Measurements from ENCODE around the gene SLC7A1. TPM values are rescaled to one million over a fixed set of nuclear protein-coding genes. Genes with fewer than 3 reads are reported as not detected.

The SLC7A1 gene
- total and polyA plus RNA-seq, 2 experiments from 2014 or later = 10.1 to 16.2 TPM

DNA sequence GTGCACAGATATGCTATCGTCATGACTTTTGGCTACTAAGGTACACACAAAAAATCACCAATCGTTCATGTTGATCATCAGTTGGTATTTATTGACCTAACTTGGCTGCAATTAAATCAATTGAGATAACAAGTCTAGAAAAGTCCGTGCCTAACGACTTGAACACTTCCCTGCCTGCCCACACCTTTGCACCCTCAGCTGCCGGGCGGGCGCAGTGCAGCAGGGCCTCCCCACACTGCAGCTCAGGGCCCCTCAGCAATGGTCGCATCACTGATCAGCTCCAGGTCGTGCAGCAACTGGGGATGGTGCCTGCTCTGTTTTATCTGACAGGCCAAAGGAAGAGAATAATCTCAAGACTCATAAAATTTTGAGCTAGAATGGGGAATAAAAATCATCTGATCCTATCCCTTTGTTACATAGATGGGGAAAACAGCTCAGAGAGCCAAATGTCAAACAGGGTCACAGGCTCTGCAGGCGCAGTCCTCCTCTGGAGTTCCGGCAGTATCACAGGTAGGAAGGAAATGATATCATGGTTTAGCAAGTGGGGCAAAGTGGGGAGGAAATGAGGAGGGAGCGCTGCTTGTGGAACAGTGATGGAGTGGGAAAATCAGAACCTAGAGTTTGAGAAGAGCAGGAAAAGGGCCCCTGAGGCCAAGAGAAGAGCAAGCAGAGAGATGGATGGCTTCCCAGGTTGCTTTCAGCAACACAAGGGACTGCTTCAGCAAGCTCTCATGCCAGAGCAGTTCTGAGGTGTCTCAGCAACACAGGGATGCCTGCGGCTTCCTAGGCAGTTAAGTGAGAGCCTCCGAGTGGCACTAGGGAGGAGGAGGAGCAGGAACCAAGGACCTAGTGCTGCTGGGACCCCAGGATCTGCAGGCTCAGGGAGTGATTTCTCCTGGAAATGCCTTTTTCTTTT, 57.5 kb downstream of the SLC7A1 start:
- Histone ChIP-seq H2AFZ (no peak overlapping the region), H4K20me1 (ENCODE audit: insufficient read depth, poor library complexity, severe bottlenecking) (no peaks in the 10 kb centered on the region), H3K4me1 (ENCODE audit: insufficient read depth) (no peaks in the 10 kb centered on the region), H3K36me3 (replicated peaks; ENCODE audit: insufficient read depth, low read depth) (no peaks in the 10 kb centered on the region), H3K4me2 (no peak overlapping the region), H3K27me3 (no peaks in the 10 kb centered on the region), H3K9me2 (replicated peaks; ENCODE audit: insufficient read depth) (no peaks in the 10 kb centered on the region), H3K79me2 (peaks cover 12% of the 10 kb centered on the region), H3K27ac (no peak overlapping the region), H3K9me3 (ENCODE audit: low read depth) (no peaks in the 10 kb centered on the region), H3K4me3 (no peak overlapping the region)
- DNase-seq (ENCODE audit: low spot score) = no peak
- TF ChIP-seq EZH2 (IDR thresholded peaks at IDR 0.05; ENCODE audit: borderline replicate concordance) (no peak), CTCF (IDR thresholded peaks at IDR 0.05; ENCODE audit: poor library complexity) (no peak), EZH2phosphoT487 (IDR thresholded peaks at IDR 0.05; ENCODE audit: low read depth, severe bottlenecking, unreplicated experiment) (no peak)
- WGBS (ENCODE audit: low lambda C conversion rate, missing lambda C conversion rate) = 78% methylated on average over 14 of the region's 14 CpGs

DNA sequence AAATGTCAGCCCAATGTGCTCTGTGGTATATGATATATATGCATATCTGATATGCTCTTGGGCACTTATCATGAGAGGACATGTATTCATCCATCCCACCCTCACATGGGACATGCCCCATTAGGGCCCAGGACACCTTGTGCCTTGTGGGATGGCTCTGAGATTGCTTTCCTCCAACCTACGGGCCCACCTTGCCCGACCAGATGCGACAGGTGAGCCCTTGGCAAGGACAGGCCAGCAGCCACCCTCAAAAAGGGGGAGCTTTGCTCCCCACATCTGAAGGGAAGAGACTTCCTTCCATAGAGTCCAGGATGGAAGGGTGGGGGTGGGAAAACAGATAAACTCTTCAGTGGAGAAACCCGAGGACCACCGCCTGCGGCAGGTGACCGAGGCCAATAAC, 58.6 kb downstream of the SLC7A1 start:
- no peak overlapping the region for H3K4me3 ChIP-seq
- WGBS (ENCODE audit: low lambda C conversion rate, missing lambda C conversion rate) = over 99% methylated on average over 7 of the region's 7 CpGs
- TF ChIP-seq CTCF (IDR thresholded peaks at IDR 0.05; ENCODE audit: poor library complexity) = no peak
- TF ChIP-seq EZH2 (IDR thresholded peaks at IDR 0.05; ENCODE audit: borderline replicate concordance) = no peak
- no peak for TF ChIP-seq EZH2phosphoT487 (IDR thresholded peaks at IDR 0.05; ENCODE audit: low read depth, severe bottlenecking, unreplicated experiment)
- H3K4me1 ChIP-seq (ENCODE audit: insufficient read depth) = no peaks in the 10 kb centered on the region
- no peak overlapping the region for H3K4me2 ChIP-seq
- H3K27me3 ChIP-seq = no peaks in the 10 kb centered on the region
- H2AFZ ChIP-seq = no peak overlapping the region
- H3K9me3 ChIP-seq (ENCODE audit: low read depth) = no peaks in the 10 kb centered on the region
- no peaks in the 10 kb centered on the region for H4K20me1 ChIP-seq (ENCODE audit: insufficient read depth, poor library complexity, severe bottlenecking)
- DNase-seq (ENCODE audit: low spot score) = no peak
- H3K9me2 ChIP-seq (replicated peaks; ENCODE audit: insufficient read depth) = no peaks in the 10 kb centered on the region
- peaks cover 3% of the 10 kb centered on the region for H3K79me2 ChIP-seq
- no peak overlapping the region for H3K27ac ChIP-seq
- H3K36me3 ChIP-seq (replicated peaks; ENCODE audit: insufficient read depth, low read depth) = no peaks in the 10 kb centered on the region

GRCh38 chr13:29535663-29536655, 59.5 kb downstream of the SLC7A1 start:
- H3K4me2 ChIP-seq = no peak overlapping the region
- TF ChIP-seq EZH2 (IDR thresholded peaks at IDR 0.05; ENCODE audit: borderline replicate concordance) (no peak), EZH2phosphoT487 (IDR thresholded peaks at IDR 0.05; ENCODE audit: low read depth, severe bottlenecking, unreplicated experiment) (no peak), CTCF (IDR thresholded peaks at IDR 0.05; ENCODE audit: poor library complexity) (no peak)
- no peak for DNase-seq (ENCODE audit: low spot score)
- no peak overlapping the region for H3K27ac ChIP-seq
- no peaks in the 10 kb centered on the region for H3K4me1 ChIP-seq (ENCODE audit: insufficient read depth)
- no peak overlapping the region for H2AFZ ChIP-seq
- 97% methylated on average over 23 of the region's 24 CpGs for WGBS (ENCODE audit: low lambda C conversion rate, missing lambda C conversion rate)
- H3K27me3 ChIP-seq = no peaks in the 10 kb centered on the region
- H3K36me3 ChIP-seq (replicated peaks; ENCODE audit: insufficient read depth, low read depth) = no peaks in the 10 kb centered on the region
- H4K20me1 ChIP-seq (ENCODE audit: insufficient read depth, poor library complexity, severe bottlenecking) = no peaks in the 10 kb centered on the region
- no peaks in the 10 kb centered on the region for H3K79me2 ChIP-seq
- H3K9me3 ChIP-seq (ENCODE audit: low read depth) = no peaks in the 10 kb centered on the region
- no peak overlapping the region for H3K4me3 ChIP-seq
- no peaks in the 10 kb centered on the region for H3K9me2 ChIP-seq (replicated peaks; ENCODE audit: insufficient read depth)

Data from hepatocyte (in vitro differentiated cells).